SH-SY5Y (cell line): ENCODE data around the gene GPD1L.

ENCODE experiments used
- GATA2 ChIP-seq: IDR thresholded peaks from 2 replicates; pipeline ENCODE4 v1.6.1; 2011; ENCODE audit warnings: mild to moderate bottlenecking, low read depth, low read length
- GATA3 ChIP-seq: IDR thresholded peaks from 2 replicates; pipeline ENCODE4 v1.6.1; 2011; ENCODE audit warnings: low read depth, mild to moderate bottlenecking, low read length, moderate library complexity

DNA sequence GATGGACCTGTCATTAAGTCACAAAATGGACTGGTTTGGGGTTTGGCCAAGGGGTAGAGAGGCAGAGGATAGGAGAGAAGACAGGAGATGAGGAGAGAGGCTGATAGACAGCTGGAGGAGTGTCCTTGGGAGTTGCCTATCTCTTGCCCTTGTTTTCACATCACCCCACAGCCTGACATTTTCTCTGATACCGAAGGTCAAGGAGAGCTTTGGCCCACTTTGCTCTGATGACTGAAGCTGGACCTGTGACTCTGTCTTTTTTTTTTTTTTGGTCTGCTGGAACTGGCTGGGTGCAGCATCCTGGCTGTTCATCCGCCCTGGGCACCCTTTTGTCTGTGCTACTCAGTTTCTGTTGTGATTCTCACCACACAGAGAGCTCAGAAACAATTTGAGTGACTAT lies 5.1 kb downstream of the GPD1L start:
- TF ChIP-seq GATA3, result no peak
- no peak for TF ChIP-seq GATA2
